ENCODE measurements around the gene DNAH2. TPM values are rescaled to one million over a fixed set of nuclear protein-coding genes. Genes with fewer than 3 reads are reported as not detected.

Gene DNAH2
- total and polyA plus RNA-seq, 9 of the 15 experiments (the other 6 are each of a cell fraction or from before 2014, with no cell fraction given), result 0.03 TPM; not detected in 8

GRCh38 chr17:7873051-7873450 is 155.5 kb downstream of the DNAH2 start (continued):
- no peak for TF ChIP-seq ZNF764 (CRISPR knock-in tag; IDR thresholded peaks at IDR 0.05; ENCODE audit: low read depth)

DNA sequence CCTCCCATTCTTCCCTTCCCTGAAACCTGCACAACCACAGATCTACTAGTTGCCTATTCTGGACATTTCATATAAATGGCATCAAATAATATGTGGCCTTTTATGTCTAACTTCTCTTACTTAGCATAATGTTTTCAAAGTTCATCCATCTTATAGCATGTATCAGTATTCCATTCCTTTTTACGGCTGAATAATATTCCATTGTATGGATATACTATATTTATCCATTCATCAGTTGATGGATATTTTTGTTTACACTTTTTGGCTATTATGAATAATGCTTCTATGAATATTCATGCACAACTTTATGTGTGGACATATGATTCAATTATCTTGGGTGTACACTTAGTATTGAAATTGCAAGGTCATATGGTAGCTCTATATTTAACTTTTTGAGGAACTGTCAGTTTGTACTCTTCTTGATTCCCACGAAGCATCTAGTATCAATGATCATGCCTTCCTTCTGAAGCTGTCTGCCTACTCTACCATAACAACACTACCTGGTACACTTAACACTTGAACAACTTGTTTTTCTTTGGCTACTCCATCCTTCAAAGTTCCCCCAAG is 158.3 kb downstream of the DNAH2 start:
- no TSS peak for BruUV-seq (replicated peaks)
- Histone ChIP-seq H3K4me2 (ENCODE audit: insufficient read depth, low read length) (no peak overlapping the region), H4K20me1 (replicated peaks; ENCODE audit: control insufficient read depth, insufficient read depth, low read length) (no peaks in the 10 kb centered on the region), H3K27ac (ENCODE audit: extremely low read depth, low read depth, low read length) (no peak overlapping the region), H3K9ac (ENCODE audit: insufficient read depth in 1 of 2, low read depth in 2 of 2, low read length in 2 of 2) (no peak overlapping the region), H3K9me3 (replicated peaks; ENCODE audit: control insufficient read depth, insufficient read depth, low read depth, low read length) (no peaks in the 10 kb centered on the region), H3K79me2 (ENCODE audit: control insufficient read depth, insufficient read depth, low read length) (no peaks in the 10 kb centered on the region), H2AFZ (ENCODE audit: low read depth, low read length) (no peak overlapping the region), H3K9me1 (ENCODE audit: control insufficient read depth, insufficient read depth, low read length) (no peaks in the 10 kb centered on the region), H3K4me1 (replicated peaks in 1 of 2; ENCODE audit: control insufficient read depth in 2 of 2, insufficient read depth in 2 of 2, low read length in 2 of 2) (peaks cover 0 to 12% of the 10 kb centered on the region in 2 experiments; a peak in 3 of 5 replicates), H3K27me3 (ENCODE audit: control insufficient read depth in 2 of 2, insufficient read depth in 2 of 2, low read length in 2 of 2) (no peaks in the 10 kb centered on the region), H3K36me3 (ENCODE audit: control insufficient read depth, insufficient read depth, low read length) (peaks cover 40% of the 10 kb centered on the region; the same call in 2 of the 3 replicates), H3K4me3 (no peak overlapping the region)
- no peak for DNase-seq (ENCODE audit: extremely low read depth in 1 of 4, low spot score in 3 of 4)
- intact Hi-C loops (cut with micrococcal nuclease) (no loop called here), in situ Hi-C loops (cut with MboI) (no loop called here)
- WGBS (ENCODE audit: insufficient coverage, low coverage, missing lambda C conversion rate), result 65% methylated on average over 2 of the region's 2 CpGs
- no peak for FAIRE-seq
- ATAC-seq, result no peak
- TF ChIP-seq ATF3 (IDR thresholded peaks at IDR 0.05), result no peak
- no peak for TF ChIP-seq ATF3 (CRISPR knock-in tag; conservative IDR thresholded peaks at IDR 0.05)
- TF ChIP-seq NCOA2 (IDR thresholded peaks at IDR 0.05; ENCODE audit: partially characterized antibody in 2 of 2), result no peak
- TF ChIP-seq ZNF583 (CRISPR knock-in tag; IDR thresholded peaks at IDR 0.05), result no peak
- no peak for TF ChIP-seq SMARCB1 (IDR thresholded peaks at IDR 0.05; ENCODE audit: insufficient read length, low read depth)
- no peak for TF ChIP-seq NFYB (IDR thresholded peaks at IDR 0.05; ENCODE audit: extremely low read depth, insufficient read length)
- ChIA-PET POLR2A (interaction anchor here (1.4 kb wide), 1 partner anchor 56 kb away, joined by 3 read pairs; the partner anchor contains the start of genes CNTROB and TRAPPC1), CTCF (ENCODE audit: low intra/inter-chr PET ratio) (interaction anchor here (0.6 kb wide), 1 partner anchor 16 kb away, joined by 3 read pairs; no protein-coding TSS in a partner anchor)

Measured in K562 (cell line).